Osteocyte (in vitro differentiated cells): ENCODE results near the gene NDUFB5. TPM values are rescaled to one million over a fixed set of nuclear protein-coding genes. Genes with fewer than 3 reads are reported as not detected.

ENCODE experiments used
- DNase-seq: peaks from one replicate; pipeline ENCODE4 v3.0.0; 2021; ENCODE audit warnings: mixed read lengths; ENCODE audit not compliant: unreplicated experiment; ENCODE audit errors: extremely low spot score
- H3K27ac Mint-ChIP-seq: one replicate; pipeline ENCODE4 v1.8.0; 2021; ENCODE audit warnings: mild to moderate bottlenecking, mixed read lengths; ENCODE audit not compliant: unreplicated experiment
- H3K27me3 Mint-ChIP-seq: one replicate; pipeline ENCODE4 v1.8.0; 2021; ENCODE audit warnings: mixed read lengths; ENCODE audit not compliant: unreplicated experiment
- H3K36me3 Mint-ChIP-seq: one replicate; pipeline ENCODE4 v1.8.0; 2021; ENCODE audit warnings: mixed read lengths; ENCODE audit not compliant: unreplicated experiment
- H3K4me1 Mint-ChIP-seq: one replicate; pipeline ENCODE4 v1.8.0; 2021; ENCODE audit warnings: mixed read lengths; ENCODE audit not compliant: unreplicated experiment
- H3K4me3 Mint-ChIP-seq: one replicate; pipeline ENCODE4 v1.8.0; 2021; ENCODE audit warnings: mild to moderate bottlenecking, moderate library complexity, mixed read lengths; ENCODE audit not compliant: unreplicated experiment
- H3K9me3 Mint-ChIP-seq: one replicate; pipeline ENCODE4 v1.8.0; 2021; ENCODE audit warnings: mixed read lengths; ENCODE audit not compliant: unreplicated experiment
- CTCF ChIP-seq: fragments of 200-600 bp; sonication (generic); IDR thresholded peaks from 2 replicates; pipeline ENCODE4 v1.5.0; 2021; ENCODE audit warnings: antibody characterized with exemption, mild to moderate bottlenecking, moderate library complexity
- total RNA-seq: library from RNA; stranded (reverse); gene quantifications from 2 replicates; pipeline ENCODE4 v1.2.1, GENCODE V29; 2021

The NDUFB5 gene
- total RNA-seq, 1 donor from 2014 or later: 87.0 TPM

GRCh38 chr3:179591313-179591712 is 13.3 kb upstream of the NDUFB5 start:
- no peak for TF ChIP-seq CTCF
- no peaks in the 10 kb centered on the region for H3K27me3 Mint-ChIP-seq
- no peaks in the 10 kb centered on the region for H3K4me1 Mint-ChIP-seq
- no peak overlapping the region for H3K27ac Mint-ChIP-seq
- no peaks in the 10 kb centered on the region for H3K9me3 Mint-ChIP-seq
- H3K4me3 Mint-ChIP-seq: no peak overlapping the region
- no peak for DNase-seq
- H3K36me3 Mint-ChIP-seq: peaks cover 43% of the 10 kb centered on the region

- no peak for TF ChIP-seq CTCF
- H3K9me3 Mint-ChIP-seq: no peaks in the 10 kb centered on the region
- H3K27me3 Mint-ChIP-seq: no peaks in the 10 kb centered on the region
- H3K4me1 Mint-ChIP-seq: peaks cover 14% of the 10 kb centered on the region
- H3K36me3 Mint-ChIP-seq: peaks cover 40% of the 10 kb centered on the region
- no peak for DNase-seq
- no peak overlapping the region for H3K4me3 Mint-ChIP-seq
- no peak overlapping the region for H3K27ac Mint-ChIP-seq
These were observed 5.1 kb upstream of the NDUFB5 start for GRCh38 chr3:179599531-179599930.

GRCh38 chr3:179603321-179603720 is 1.3 kb upstream of the NDUFB5 start:
- Mint-ChIP-seq H3K4me3 (peak overlapping the region; percentile 99), H3K27ac (peak overlapping the region; percentile 99), H3K9me3 (no peaks in the 10 kb centered on the region), H3K27me3 (no peaks in the 10 kb centered on the region), H3K4me1 (peaks cover 21% of the 10 kb centered on the region), H3K36me3 (peaks cover 25% of the 10 kb centered on the region)
- TF ChIP-seq CTCF: no peak
- no peak for DNase-seq

GRCh38 chr3:179603831-179604230 is 763 bp upstream of the NDUFB5 start:
- Mint-ChIP-seq H3K4me3 (peak overlapping the region; percentile 99), H3K27ac (peak overlapping the region; percentile 99), H3K4me1 (peaks cover 21% of the 10 kb centered on the region), H3K36me3 (peaks cover 21% of the 10 kb centered on the region), H3K27me3 (no peaks in the 10 kb centered on the region), H3K9me3 (no peaks in the 10 kb centered on the region)
- DNase-seq: no peak
- no peak for TF ChIP-seq CTCF

GRCh38 chr3:179606534-179607085 is 2.0 kb downstream of the NDUFB5 start:
- peak overlapping the region; percentile 3 for H3K4me3 Mint-ChIP-seq
- no peak for DNase-seq
- H3K4me1 Mint-ChIP-seq: peaks cover 20% of the 10 kb centered on the region
- H3K27me3 Mint-ChIP-seq: no peaks in the 10 kb centered on the region
- peaks cover 6% of the 10 kb centered on the region for H3K36me3 Mint-ChIP-seq
- no peaks in the 10 kb centered on the region for H3K9me3 Mint-ChIP-seq
- no peak overlapping the region for H3K27ac Mint-ChIP-seq
- TF ChIP-seq CTCF: no peak
